Placental epithelial cell (primary cell): ENCODE data around the gene SHISAL2A. TPM values are rescaled to one million over a fixed set of nuclear protein-coding genes. Genes with fewer than 3 reads are reported as not detected.

ENCODE experiments used
- total RNA-seq: library from RNA; depleted of rRNA; stranded (reverse); fragments of >200 nt; gene quantifications from 2 replicates; pipeline ENCODE4 v1.2.3, GENCODE V29; 2012

The SHISAL2A gene
- total RNA-seq = 0.76 and 1.6 TPM in 2 replicates

DNA sequence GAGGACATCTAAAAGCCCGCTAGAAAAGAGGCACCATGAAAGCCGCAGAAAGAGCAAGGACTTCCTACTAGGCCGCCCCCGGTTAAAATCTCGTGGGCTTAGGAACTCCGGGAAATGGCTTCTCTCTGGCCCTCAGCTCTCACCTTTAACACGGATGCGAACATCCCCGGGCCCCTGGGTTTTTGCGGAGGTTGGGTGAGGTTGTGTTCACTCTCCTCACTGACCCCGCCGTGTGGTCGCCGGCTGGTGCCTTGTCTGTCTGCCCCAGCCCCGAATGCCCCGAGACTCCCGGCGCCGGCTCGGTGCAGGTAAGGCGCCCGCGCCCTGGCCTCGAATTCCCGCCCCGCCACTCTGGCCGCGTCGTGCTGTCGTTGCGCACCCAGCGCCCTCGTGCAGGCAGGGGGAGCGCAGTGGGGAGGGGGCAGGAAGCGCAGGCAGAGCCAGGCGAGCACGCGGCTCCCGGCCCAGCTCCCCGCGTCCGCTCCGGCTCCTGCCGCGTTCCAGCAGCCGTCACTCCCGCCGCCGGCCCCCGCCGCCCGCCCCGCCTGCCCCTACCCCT, at the start of gene SHISAL2A:
SHISAL2A (plus strand) TSS at position 437 of the 559 bp plus-strand sequence. CDS start 326 bp downstream, outside the sequence.

DNA sequence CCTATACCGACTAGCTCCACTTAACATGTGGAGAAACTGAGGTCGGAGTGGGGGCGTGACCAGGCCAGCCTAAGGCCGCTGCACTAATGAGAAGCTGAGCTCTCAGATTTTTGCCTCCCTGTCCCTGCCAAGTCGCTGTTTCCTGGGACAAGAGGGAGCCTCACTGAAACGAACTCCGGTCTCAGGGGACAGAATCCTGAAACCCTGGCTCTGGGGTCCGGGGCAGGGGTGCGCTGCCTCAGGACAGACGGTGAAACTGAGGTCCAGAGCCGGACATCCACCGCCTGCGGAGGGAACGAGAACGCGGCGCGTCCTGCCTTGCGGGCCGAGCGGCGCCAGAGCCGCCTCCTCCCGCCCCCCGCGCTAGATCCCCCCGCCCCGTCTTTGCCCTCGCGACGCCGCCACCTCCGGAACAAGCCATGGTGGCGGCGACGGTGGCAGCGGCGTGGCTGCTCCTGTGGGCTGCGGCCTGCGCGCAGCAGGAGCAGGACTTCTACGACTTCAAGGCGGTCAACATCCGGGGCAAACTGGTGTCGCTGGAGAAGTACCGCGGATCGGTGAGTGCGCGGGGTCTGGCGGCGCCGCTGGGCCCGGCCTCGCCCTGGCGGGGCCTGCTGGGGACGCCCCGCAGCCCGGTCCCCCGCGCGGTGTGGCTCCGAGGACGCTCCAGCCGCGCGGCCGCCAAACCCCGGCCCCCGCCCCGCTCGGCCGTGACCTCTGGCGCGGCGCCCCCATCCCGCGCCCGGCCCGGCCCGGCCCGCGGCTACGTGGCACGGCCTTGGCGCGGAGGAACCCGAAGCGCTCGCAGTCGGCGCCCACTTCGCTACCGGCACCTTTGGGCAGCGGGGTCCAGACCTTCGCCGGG, 30.7 kb upstream of the SHISAL2A start, which contains the start of gene GPX7:
GPX7 (plus strand) TSS at position 381 of the 865 bp plus-strand sequence; CDS start at position 420, 39 bp downstream.

DNA sequence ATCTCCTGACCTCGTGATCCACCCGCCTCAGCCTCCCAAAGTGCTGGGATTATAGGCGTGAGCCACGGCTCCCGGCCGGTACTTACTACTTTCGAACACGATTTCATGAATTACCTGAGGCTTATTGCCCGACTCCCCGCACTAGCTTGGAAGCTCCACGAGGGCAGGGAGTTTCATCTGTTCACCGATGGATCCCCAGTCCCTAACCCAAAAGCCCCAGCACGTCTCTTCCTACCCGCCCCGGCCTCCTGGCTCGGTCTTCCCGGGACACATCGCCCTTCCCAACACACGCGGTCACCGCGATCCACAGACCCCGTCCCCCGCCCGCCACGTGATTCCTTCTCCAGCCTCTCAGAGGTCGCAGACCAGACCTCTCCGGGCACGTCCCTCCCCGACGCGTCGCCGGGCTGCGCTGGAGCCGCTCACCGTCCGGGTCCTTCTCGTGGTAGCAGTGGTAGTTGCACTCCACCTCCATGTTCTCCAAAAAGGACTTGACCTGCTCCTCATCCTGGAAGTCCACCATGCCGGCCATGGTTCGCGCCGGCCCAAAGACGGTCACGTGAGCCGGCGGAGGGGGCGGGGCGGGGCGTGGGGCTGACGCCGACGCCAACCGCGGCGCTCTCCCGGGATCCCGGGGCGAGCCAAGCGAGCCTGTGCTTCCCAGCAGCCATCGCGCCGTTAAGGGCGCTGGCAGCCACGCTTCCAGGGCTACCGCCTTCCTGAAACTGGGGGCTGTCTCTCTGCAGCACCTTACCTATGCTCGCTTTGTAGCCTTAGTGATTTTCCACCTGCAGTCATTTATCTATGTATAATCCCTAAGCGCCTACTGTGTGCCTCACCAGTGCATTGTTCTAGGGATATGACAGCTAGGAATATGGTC, 65.1 kb downstream of the SHISAL2A start, which contains the start of gene COA7:
COA7 (minus strand) TSS at position 553 of the 880 bp plus-strand sequence; CDS start at position 532, 21 bp downstream.

Other genes with a start within 250 kb of the SHISAL2A start
- gene ORC1, start 228.7 kb upstream of the SHISAL2A start, total RNA-seq = 2.6 and 3.9 TPM in 2 replicates
- gene PRPF38A, start 228.6 kb upstream of the SHISAL2A start, total RNA-seq = 8.6 and 14.4 TPM in 2 replicates
- 42.1 and 69.1 TPM in 2 replicates for gene TUT4, start 80.1 kb upstream of the SHISAL2A start, total RNA-seq
- 91.3 and 194 TPM in 2 replicates for gene GPX7, start 30.8 kb upstream of the SHISAL2A start, total RNA-seq
- gene COA7, start 65.2 kb downstream of the SHISAL2A start, total RNA-seq = 5.9 and 10.0 TPM in 2 replicates
- 31.4 and 54.9 TPM in 2 replicates for gene ZYG11B, start 93.3 kb downstream of the SHISAL2A start, total RNA-seq
- 0.76 and 2.0 TPM in 2 replicates for gene ZYG11A, start 209.6 kb downstream of the SHISAL2A start, total RNA-seq